IMR-90 (cell line): Measurements from ENCODE around the gene RNF128. TPM values are rescaled to one million over a fixed set of nuclear protein-coding genes. Genes with fewer than 3 reads are reported as not detected.

Experiments used
- ATAC-seq: fragments of 200-7000 bp; cut with Tn5 transposase; 2 replicates; pipeline ENCODE4 v1.9.1; 2020; ENCODE audit warnings: low read depth, mild to moderate bottlenecking, moderate library complexity
- BruUV-seq: library from RNA; stranded (reverse); fragments of 400-500 nt; replicated peaks from 2 replicates; lab custom pipeline; 2021; lab: Mats Ljungman, UMichigan
- CTCF ChIA-PET: fragments of 300-600 bp; formaldehyde crosslinking; extraction: SDS; loops from one replicate; lab custom pipeline; 2021; ENCODE audit warnings: antibody characterized with exemption; lab: Yijun Ruan, JAX
- POLR2A ChIA-PET: fragments of 300-600 bp; sonication (Branson Sonifier 250); formaldehyde crosslinking; loops from one replicate; lab custom pipeline; 2022; ENCODE audit warnings: antibody characterized with exemption; ENCODE audit not compliant: unreplicated experiment; lab: Charles Lee
- DNase-seq: peaks from one replicate; pipeline ENCODE4 v3.0.0; 2013
- H2AFZ ChIP-seq: replicated peaks from 2 replicates; pipeline ENCODE3; 2013; ENCODE audit warnings: low read length, mild to moderate bottlenecking; ENCODE audit not compliant: poor library complexity
- H2AK5ac ChIP-seq: 2 replicates; pipeline ENCODE4 v1.6.1; 2013; ENCODE audit warnings: low read depth, low read length, inconsistent platforms
- H2AK9ac ChIP-seq: replicated peaks from 2 replicates; pipeline ENCODE3; 2013; ENCODE audit warnings: mild to moderate bottlenecking, low read depth, low read length, moderate library complexity; ENCODE audit not compliant: poor library complexity
- H2BK120ac ChIP-seq: 2 replicates; pipeline ENCODE4 v1.6.1; 2013; ENCODE audit warnings: low read depth, low read length, inconsistent platforms
- H2BK15ac ChIP-seq: 3 replicates; pipeline ENCODE4 v1.6.1; 2013; ENCODE audit warnings: low read depth, low read length, inconsistent platforms
- H2BK20ac ChIP-seq: 2 replicates; pipeline ENCODE4 v1.6.1; 2013; ENCODE audit warnings: low read depth, mild to moderate bottlenecking, inconsistent platforms, low read length, moderate library complexity
- H2BK5ac ChIP-seq: 2 replicates; pipeline ENCODE4 v1.6.1; 2013; ENCODE audit warnings: mild to moderate bottlenecking, low read depth, low read length, inconsistent platforms; ENCODE audit not compliant: poor library complexity, severe bottlenecking
- H3K14ac ChIP-seq: replicated peaks from 2 replicates; pipeline ENCODE4 v1.6.1; 2013; ENCODE audit warnings: low read depth, low read length, inconsistent platforms
- H3K18ac ChIP-seq: 2 replicates; pipeline ENCODE4 v1.6.1; 2013; ENCODE audit warnings: low read depth, low read length, control low read depth
- H3K23ac ChIP-seq: 2 replicates; pipeline ENCODE4 v1.6.1; 2013; ENCODE audit warnings: low read depth, low read length, inconsistent platforms
- H3K27ac ChIP-seq: 2 replicates; pipeline ENCODE4 v1.5.1; 2013; ENCODE audit warnings: mild to moderate bottlenecking, control low read depth, low read length; ENCODE audit not compliant: insufficient read depth
- H3K27me3 ChIP-seq: 2 replicates; pipeline ENCODE4 v1.6.1; 2013; ENCODE audit warnings: low read length; ENCODE audit not compliant: control insufficient read depth, insufficient read depth
- H3K36me3 ChIP-seq: 2 replicates; pipeline ENCODE4 v1.6.1; 2013; ENCODE audit warnings: low read length, mixed read lengths; ENCODE audit not compliant: control insufficient read depth, insufficient read depth
- H3K4ac ChIP-seq: 2 replicates; pipeline ENCODE4 v1.6.1; 2013; ENCODE audit warnings: low read depth, low read length, inconsistent platforms
- H3K4me1 ChIP-seq: 2 replicates; pipeline ENCODE4 v1.6.1; 2013; ENCODE audit warnings: low read length, mixed read lengths; ENCODE audit not compliant: control insufficient read depth, insufficient read depth
- H3K4me2 ChIP-seq: 2 replicates; pipeline ENCODE4 v1.6.1; 2013; ENCODE audit warnings: low read depth, mild to moderate bottlenecking, control low read depth, low read length, moderate library complexity
- H3K4me3 ChIP-seq: 2 replicates; pipeline ENCODE4 v1.5.1; 2013; ENCODE audit warnings: low read depth, mild to moderate bottlenecking, control low read depth, low read length, moderate library complexity; ENCODE audit not compliant: insufficient read depth
- H3K56ac ChIP-seq: 2 replicates; pipeline ENCODE4 v1.6.1; 2013; ENCODE audit warnings: low read length, inconsistent platforms; ENCODE audit not compliant: insufficient read depth; ENCODE audit errors: extremely low read depth
- H3K79me1 ChIP-seq, 2 experiments: 2 replicates each; pipeline ENCODE4 v1.6.1; 2013; ENCODE audit warnings: low read length in 2 of 2, inconsistent platforms in 1 of 2, low read depth in 1 of 2
- H3K9ac ChIP-seq: 2 replicates; pipeline ENCODE4 v1.6.1; 2013; ENCODE audit warnings: low read depth, low read length, control low read depth
- H3K9me1 ChIP-seq: 2 replicates; pipeline ENCODE4 v1.6.1; 2013; ENCODE audit warnings: low read length, inconsistent platforms; ENCODE audit not compliant: insufficient read depth
- H3K9me3 ChIP-seq: 2 replicates; pipeline ENCODE4 v1.6.1; 2013; ENCODE audit warnings: low read length; ENCODE audit not compliant: control insufficient read depth, insufficient read depth
- H4K20me1 ChIP-seq: 2 replicates; pipeline ENCODE4 v1.6.1; 2013; ENCODE audit warnings: low read length, inconsistent platforms; ENCODE audit not compliant: insufficient read depth
- H4K5ac ChIP-seq: 2 replicates; pipeline ENCODE4 v1.6.1; 2013; ENCODE audit warnings: mild to moderate bottlenecking, low read depth, low read length, control low read depth
- H4K8ac ChIP-seq, 2 experiments: 2 replicates each; pipeline ENCODE4 v1.6.1; 2013; ENCODE audit warnings: low read depth in 2 of 2, low read length in 2 of 2, control low read depth in 1 of 2, inconsistent platforms in 1 of 2
- H4K91ac ChIP-seq: 2 replicates; pipeline ENCODE4 v1.6.1; 2013; ENCODE audit warnings: low read depth, low read length, inconsistent platforms; ENCODE audit not compliant: insufficient read depth
- BHLHE40 ChIP-seq: fragments of 150-350 bp; IDR thresholded peaks from 2 replicates; pipeline ENCODE4 v1.6.1; 2016; ENCODE audit warnings: mild to moderate bottlenecking, low read depth, low read length
- CHD1 ChIP-seq: IDR thresholded peaks from 2 replicates; pipeline ENCODE4 v1.6.1; 2012; ENCODE audit warnings: low read depth, low read length, improper control_type of control experiment
- MAFK ChIP-seq: IDR thresholded peaks from 2 replicates; pipeline ENCODE4 v1.6.1; 2012; ENCODE audit warnings: low read depth, low read length, improper control_type of control experiment
- POLR2A ChIP-seq: IDR thresholded peaks from 2 replicates; pipeline ENCODE4 v1.6.1; 2012; ENCODE audit warnings: mild to moderate bottlenecking, low read depth, low read length
- RFX5 ChIP-seq: IDR thresholded peaks from 2 replicates; pipeline ENCODE4 v1.8.0; 2012; ENCODE audit warnings: low read depth, mild to moderate bottlenecking, low read length, moderate library complexity
- dilution Hi-C: fragments of 300-500 bp; cut with HindIII; formaldehyde crosslinking; loops from one replicate; pipeline ENCODE4 v1.14.3; 2018; ENCODE audit warnings: low sequenced_read_pairs; ENCODE audit not compliant: unreplicated experiment
- in situ Hi-C: fragments of 300-500 bp; cut with MboI; formaldehyde crosslinking; loops from 3 replicates; pipeline ENCODE4 v1.14.3; 2019; ENCODE audit warnings: low sequenced_read_pairs, inconsistent platforms, mixed read lengths
- intact Hi-C: fragments of 100-400 bp; cut with micrococcal nuclease; formaldehyde crosslinking; loops from 2 replicates; pipeline ENCODE4 v1.10.0; 2022
- polyA plus RNA-seq, 3 experiments: library from polyadenylated mRNA; depleted of rRNA; stranded (reverse); fragments of >200 nt; gene quantifications; 2 replicates each; pipeline ENCODE4 v1.2.3, GENCODE V29; 2012; ENCODE audit warnings: low replicate concordance in 1 of 3
- total RNA-seq: library from RNA; depleted of rRNA; stranded (reverse); fragments of >200 nt; gene quantifications from 2 replicates; pipeline ENCODE4 v1.2.3, GENCODE V29; 2012

The RNF128 gene
- total and polyA plus RNA-seq, 2 of the 4 experiments (the other 2 are of a cell fraction) = 3.0 to 4.8 TPM

GRCh38 chrX:106710771-106711170, 15.7 kb upstream of the RNF128 start:
- in situ Hi-C loops (no loop called here), dilution Hi-C loops (no loop called here), intact Hi-C loops (no loop called here)
- no TSS peak for BruUV-seq
- H3K4ac ChIP-seq = no peak overlapping the region
- no peak for TF ChIP-seq CHD1
- TF ChIP-seq MAFK = no peak
- TF ChIP-seq BHLHE40 = no peak
- TF ChIP-seq POLR2A = no peak
- TF ChIP-seq RFX5 = no peak
- peaks cover 1% of the 10 kb centered on the region; the same call in 1 of the 2 replicates for H3K4me1 ChIP-seq
- no peaks in the 10 kb centered on the region; the same call in 1 of the 2 replicates for H3K27me3 ChIP-seq
- no peak for ATAC-seq
- no peak for DNase-seq
- H3K79me1 ChIP-seq = no peaks in the 10 kb centered on the region
- H3K4me3 ChIP-seq = no peak overlapping the region
- ChIA-PET POLR2A (no interaction called here), CTCF (no interaction called here)
- no peak overlapping the region for H3K4me2 ChIP-seq
- no peak overlapping the region for H3K56ac ChIP-seq
- no peaks in the 10 kb centered on the region for H3K9me1 ChIP-seq
- H4K8ac ChIP-seq = no peak overlapping the region
- H2BK120ac ChIP-seq = no peak overlapping the region
- no peak overlapping the region for H3K23ac ChIP-seq
- H3K9me3 ChIP-seq = no peaks in the 10 kb centered on the region
- no peak overlapping the region for H3K27ac ChIP-seq
- H2BK15ac ChIP-seq = no peak overlapping the region
- H3K36me3 ChIP-seq = no peaks in the 10 kb centered on the region
- no peak overlapping the region for H2AFZ ChIP-seq
- H3K14ac ChIP-seq = no peak overlapping the region
- H3K9ac ChIP-seq = no peak overlapping the region
- no peak overlapping the region for H2BK20ac ChIP-seq
- H4K5ac ChIP-seq = no peak overlapping the region
- H4K20me1 ChIP-seq = no peaks in the 10 kb centered on the region
- no peak overlapping the region for H3K18ac ChIP-seq
- H2BK5ac ChIP-seq = no peak overlapping the region
- no peak overlapping the region for H4K91ac ChIP-seq
- no peak overlapping the region for H2AK9ac ChIP-seq
- H2AK5ac ChIP-seq = no peak overlapping the region
